Measurements from ENCODE around the gene SBF2.
A peak's percentile ranks its signal among the peaks of the same experiment; 100 is the strongest.

The SBF2 gene

GRCh38 chr11:9774109-9774508, 519.9 kb downstream of the SBF2 start:
- TF ChIP-seq CTCF (conservative IDR thresholded peaks at IDR 0.05; ENCODE audit: low read depth, low read length), result no peak
- DNase-seq (ENCODE audit: low read depth), result no peak
- H3K4me3 ChIP-seq (ENCODE audit: low read depth, low read length), result no peak overlapping the region

- no peak overlapping the region for H3K4me3 ChIP-seq (ENCODE audit: low read depth, low read length)
- no peak for DNase-seq (ENCODE audit: low read depth)
- TF ChIP-seq CTCF (conservative IDR thresholded peaks at IDR 0.05; ENCODE audit: low read depth, low read length), result no peak
These were observed 520.5 kb downstream of the SBF2 start for GRCh38 chr11:9773524-9773923.

- TF ChIP-seq CTCF (conservative IDR thresholded peaks at IDR 0.05; ENCODE audit: low read depth, low read length), result no peak
- DNase-seq (ENCODE audit: low read depth), result no peak
These were observed 521.8 kb downstream of the SBF2 start for GRCh38 chr11:9772218-9772617.

GRCh38 chr11:9771071-9771511, 522.9 kb downstream of the SBF2 start:
- DNase-seq (ENCODE audit: low read depth), result peak; percentile 42

More at GRCh38 chr11:9772218-9772617, 521.8 kb downstream of the SBF2 start:
- H3K4me3 ChIP-seq (ENCODE audit: low read depth, low read length), result no peak overlapping the region

GRCh38 chr11:9769621-9770020, 524.4 kb downstream of the SBF2 start:
- H3K4me3 ChIP-seq (ENCODE audit: low read depth, low read length), result no peak overlapping the region
- no peak for TF ChIP-seq CTCF (conservative IDR thresholded peaks at IDR 0.05; ENCODE audit: low read depth, low read length)
- DNase-seq (ENCODE audit: low read depth), result no peak

More at GRCh38 chr11:9771071-9771511, 522.9 kb downstream of the SBF2 start:
- no peak for TF ChIP-seq CTCF (conservative IDR thresholded peaks at IDR 0.05; ENCODE audit: low read depth, low read length)
- H3K4me3 ChIP-seq (ENCODE audit: low read depth, low read length), result no peak overlapping the region

- peak; percentile 99 for DNase-seq (ENCODE audit: low read depth)
- TF ChIP-seq CTCF (conservative IDR thresholded peaks at IDR 0.05; ENCODE audit: low read depth, low read length), result peak; percentile 1
- no peak overlapping the region for H3K4me3 ChIP-seq (ENCODE audit: low read depth, low read length)
These were observed 528.5 kb downstream of the SBF2 start for GRCh38 chr11:9765320-9766101.

- no peak for DNase-seq (ENCODE audit: low read depth)
- TF ChIP-seq CTCF (conservative IDR thresholded peaks at IDR 0.05; ENCODE audit: low read depth, low read length), result no peak
- no peak overlapping the region for H3K4me3 ChIP-seq (ENCODE audit: low read depth, low read length)
These were observed 530.7 kb downstream of the SBF2 start for GRCh38 chr11:9763301-9763700.
